Measurements from ENCODE around the gene OR8I2.
"Not testable (repeated sequence)": the region's sequence is repeated elsewhere in the genome, so short reads cannot be mapped to it uniquely, and the experiment has no call there.

The OR8I2 gene

DNA sequence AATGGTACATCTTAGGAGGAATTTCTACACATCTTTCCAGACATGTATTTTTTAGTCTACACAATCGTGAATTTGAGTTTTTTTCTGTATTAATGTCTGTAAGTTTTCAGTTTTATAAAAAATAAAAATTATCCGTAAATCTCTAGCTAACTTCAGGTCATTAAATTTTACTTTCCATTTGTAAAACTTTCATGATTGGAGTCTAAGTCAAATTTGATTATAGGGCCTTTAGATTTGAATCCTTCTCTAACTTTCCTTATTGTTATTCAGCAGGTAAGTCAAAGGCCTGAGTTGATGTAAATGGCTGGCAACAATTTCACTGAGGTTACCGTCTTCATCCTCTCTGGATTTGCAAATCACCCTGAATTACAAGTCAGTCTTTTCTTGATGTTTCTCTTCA is at the start of gene OR8I2:
Gene OR8I2, plus strand, starts transcription at position 301 of the 400 bp plus-strand sequence. Its CDS starts 0 bp downstream, at position 301.
- no peak for DNase-seq

DNA sequence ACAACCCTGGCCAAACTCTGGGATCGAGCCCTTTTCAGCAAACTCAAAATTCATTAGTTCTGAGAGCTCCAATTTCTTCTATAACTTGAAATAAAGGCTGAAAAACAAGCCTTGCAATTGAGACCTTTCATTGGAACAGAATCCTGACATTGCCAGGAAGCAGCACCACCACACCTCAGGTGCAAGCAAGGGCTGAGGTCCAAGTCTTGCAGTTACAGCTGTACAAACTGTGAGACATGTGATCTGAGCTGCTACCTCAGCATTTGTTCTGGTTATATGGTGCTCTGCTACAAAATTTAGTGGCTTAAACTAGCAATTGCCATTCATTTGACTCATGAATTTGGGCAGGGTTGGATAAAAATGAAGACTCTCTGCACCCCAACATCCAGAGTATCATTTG is 47.6 kb upstream of the OR8I2 start:
- DNase-seq = no peak

DNA sequence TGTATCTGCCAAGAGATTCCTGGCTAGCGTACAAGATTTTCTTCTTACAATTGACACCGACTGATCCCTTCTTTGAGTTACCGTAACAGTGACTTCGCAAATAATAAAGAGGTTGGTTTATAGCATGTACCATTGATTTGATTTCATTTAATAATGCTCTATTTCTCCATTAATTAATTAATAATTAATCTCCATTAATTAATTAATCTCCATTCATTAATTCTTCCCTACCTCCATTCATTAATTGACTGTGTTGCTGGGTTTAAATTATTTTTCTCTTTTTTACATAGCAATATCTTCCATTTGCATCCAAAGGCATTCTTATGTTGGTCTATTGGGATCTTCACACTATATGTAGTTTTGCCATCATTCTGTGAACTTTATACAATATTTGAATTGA is 44.6 kb upstream of the OR8I2 start:
- DNase-seq = no peak

DNA sequence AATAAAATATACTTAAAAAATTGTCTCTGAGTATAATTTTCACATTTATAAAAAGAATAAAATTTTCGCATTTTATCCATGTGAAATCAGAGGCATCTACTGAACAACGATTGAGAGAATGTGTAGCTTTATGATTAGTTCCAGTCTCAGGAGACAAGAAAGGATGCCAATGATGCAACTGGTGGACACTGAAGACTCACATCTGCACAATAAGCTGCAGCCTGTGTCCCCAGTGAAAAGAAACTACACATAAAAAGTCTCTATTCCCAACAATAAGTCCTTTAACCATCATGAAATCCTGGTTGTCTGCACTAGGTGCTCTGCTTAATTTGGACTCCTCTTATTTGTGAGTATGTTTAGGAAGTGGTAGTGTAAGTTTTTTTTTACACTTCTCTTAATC is 43.6 kb upstream of the OR8I2 start:
- no peak for DNase-seq

DNA sequence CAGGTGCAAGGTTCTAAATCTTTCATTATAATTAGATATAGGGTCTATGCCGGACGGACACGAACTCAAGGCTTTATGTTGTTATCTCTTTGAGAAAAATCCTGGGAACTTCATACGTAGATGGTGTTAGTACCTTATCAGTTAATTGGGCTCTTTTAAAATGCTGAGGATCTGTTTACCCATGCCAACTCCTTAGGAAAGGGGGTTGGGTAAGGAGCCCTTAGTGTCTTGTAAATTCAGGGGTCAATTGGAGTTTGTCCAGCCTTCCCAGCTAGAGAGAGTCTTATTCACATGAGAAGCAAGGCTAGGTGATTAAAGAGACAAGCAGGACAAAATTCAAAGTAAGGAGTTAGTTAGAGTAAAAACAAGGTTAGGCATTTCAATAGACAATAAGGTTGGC is 36.7 kb upstream of the OR8I2 start:
- not testable (repeated sequence) for DNase-seq

DNA sequence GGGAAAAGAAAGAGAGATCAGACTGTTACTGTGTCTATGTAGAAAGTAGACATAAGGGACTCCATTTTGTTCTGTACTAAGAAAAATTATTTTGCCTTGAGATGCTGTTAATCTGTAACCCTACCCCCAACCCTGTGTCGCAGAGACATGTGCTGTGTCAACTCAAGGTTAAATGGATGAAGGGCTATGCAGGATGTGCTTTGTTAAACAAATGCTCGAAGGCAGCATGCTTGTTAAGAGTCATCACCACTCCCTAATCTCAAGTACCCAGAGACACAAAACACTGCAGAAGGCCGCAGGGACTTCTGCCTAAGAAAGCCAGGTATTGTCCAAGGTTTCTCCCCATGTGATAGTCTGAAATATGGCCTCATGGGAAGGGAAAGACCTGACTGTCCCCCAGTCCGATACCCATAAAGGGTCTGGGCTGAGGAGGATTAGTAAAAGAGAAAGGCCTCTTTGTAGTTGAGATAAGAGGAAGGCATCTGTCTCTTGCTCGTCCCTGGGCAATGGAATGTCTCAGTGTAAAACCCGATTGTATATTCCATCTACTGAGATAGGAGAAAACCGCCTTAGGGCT is 35.4 kb upstream of the OR8I2 start:
- DNase-seq = not testable (repeated sequence)

DNA sequence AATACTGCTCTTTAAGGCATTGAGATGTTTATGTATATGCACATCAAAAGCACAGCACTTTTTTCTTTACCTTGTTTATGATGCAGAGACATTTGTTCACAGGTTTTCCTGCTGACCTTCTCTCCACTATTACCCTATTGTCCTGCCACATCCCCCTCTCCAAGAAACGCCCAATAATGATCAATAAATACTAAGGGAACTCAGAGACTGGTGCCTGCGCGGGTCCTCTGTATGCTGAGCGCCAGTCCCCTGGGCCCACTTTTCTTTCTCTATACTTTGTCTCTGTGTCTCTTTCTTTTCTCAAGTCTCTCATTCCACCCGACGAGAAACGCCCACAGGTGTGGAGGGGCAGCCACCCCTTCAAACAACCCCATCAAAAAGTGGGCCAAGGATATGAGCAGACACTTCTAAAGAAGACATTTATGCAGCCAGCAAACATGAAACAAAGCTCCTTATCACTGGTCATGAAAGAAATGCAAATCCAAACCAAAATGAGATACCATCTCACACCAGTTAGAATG is 34.8 kb upstream of the OR8I2 start:
- DNase-seq = not testable (repeated sequence)

DNA sequence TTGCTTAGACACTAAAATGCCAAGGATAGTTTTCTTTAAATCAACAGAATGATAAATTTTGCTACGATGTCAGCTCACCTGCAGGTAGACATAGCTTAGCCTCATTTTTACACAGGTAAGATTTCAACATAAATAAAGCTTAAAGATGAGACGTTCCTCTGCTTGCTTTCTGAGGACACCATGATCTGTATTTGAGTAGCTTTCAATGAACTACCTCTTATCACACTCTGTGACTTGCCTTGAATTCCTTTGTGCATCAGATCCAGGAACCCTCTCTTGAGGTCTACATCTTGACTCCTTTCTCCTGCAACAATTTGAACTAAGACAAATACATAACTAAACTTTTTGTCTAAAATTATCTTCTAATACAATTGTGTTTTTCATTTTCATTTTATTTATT is 26.1 kb upstream of the OR8I2 start:
- no peak for DNase-seq

DNA sequence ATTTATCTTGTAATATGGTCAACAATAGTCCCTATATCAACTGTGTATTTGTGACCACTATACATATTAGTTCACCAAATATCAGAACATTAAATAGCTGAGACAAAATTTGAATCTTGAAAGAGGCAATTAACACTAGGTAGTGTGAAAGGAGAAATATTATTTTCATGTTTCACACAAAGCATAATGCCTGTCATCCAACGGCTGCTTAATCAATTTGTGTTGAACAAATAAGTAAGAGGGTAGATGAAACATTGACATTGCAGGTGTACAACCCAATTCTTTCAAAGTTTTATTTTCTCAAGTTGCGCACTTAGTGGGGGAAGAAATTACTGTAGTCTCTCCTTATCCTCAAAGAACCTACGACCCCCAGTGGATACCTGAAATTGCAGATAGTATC is 3.4 kb upstream of the OR8I2 start:
- DNase-seq = no peak

DNA sequence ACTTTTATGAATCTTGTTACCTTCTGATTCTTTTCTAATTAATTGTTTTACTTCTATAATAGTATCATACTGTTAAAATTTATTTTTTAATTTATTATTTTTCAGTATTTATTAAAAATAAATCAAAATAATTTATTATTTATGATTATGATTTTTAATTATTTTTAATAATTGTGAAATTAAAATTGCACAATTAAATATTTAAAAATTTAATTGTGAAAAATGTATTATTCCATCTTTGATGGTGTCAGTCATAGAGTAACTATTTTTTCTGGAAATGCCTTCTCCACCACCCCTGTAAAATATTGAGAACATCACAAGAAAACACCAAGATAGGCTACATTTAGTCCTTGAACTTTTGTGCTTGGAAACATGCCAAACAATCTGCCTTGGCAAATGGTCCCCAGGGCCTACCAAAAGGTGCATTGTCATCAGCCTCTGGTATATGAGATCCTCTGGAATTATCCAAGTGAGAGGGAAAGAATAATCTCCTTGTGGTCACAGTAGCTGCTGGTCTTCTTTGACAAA is 10.2 kb downstream of the OR8I2 start, which contains the start of gene OR8H2:
Gene OR8H2, plus strand, starts transcription at position 478 of the 528 bp plus-strand sequence. CDS start 1,356 bp downstream, outside the sequence.
- DNase-seq = peak; percentile 36

DNA sequence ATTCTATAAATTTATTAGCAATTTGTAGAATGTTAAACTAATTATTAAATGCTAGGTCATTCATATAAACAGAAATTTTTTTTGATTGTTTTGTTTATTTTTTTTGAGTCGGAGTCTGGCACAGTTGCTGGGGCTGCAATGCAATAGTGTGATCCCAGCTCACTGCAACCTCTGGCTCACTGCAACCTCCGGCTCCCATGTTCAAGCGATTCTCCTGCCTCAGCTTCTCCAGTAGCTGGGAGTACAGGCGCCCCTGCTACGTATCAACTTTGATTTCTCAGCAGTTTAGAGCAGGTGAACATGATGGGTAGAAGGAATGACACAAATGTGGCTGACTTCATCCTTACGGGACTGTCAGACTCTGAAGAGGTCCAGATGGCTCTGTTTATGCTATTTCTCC is 29.0 kb downstream of the OR8I2 start, which contains the start of gene OR8H3:
Gene OR8H3, plus strand, starts transcription at position 301 of the 400 bp plus-strand sequence. Its CDS starts 0 bp downstream, at position 301.
- DNase-seq = peak; percentile 0

DNA sequence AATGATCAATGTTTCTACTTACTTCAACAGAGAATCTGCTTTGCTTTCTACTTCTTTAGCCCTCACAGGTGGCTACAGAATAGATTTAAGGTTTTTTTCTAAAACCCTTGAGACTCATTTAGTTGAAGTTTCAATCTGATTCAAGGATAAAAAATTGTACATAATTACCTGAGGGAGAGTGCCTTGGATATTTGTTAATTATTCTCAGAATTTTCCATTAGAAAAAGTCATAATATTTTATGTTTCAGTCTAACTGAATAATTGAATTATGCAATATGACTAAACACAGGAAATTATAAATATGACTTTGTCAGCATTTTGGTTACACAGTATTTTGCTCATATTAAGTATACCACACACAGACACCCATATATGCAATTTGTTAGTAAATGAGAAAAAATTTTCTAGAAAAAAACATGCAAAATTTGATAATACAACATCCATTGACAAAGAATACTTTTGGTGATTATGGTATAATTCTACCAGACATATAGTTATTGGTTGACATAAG is 47.1 kb downstream of the OR8I2 start, which contains the start of gene OR8J3:
Gene OR8J3, minus strand, starts transcription at position 51 of the 511 bp plus-strand sequence. CDS start 2,483 bp downstream, outside the sequence.
- no peak for DNase-seq

DNA sequence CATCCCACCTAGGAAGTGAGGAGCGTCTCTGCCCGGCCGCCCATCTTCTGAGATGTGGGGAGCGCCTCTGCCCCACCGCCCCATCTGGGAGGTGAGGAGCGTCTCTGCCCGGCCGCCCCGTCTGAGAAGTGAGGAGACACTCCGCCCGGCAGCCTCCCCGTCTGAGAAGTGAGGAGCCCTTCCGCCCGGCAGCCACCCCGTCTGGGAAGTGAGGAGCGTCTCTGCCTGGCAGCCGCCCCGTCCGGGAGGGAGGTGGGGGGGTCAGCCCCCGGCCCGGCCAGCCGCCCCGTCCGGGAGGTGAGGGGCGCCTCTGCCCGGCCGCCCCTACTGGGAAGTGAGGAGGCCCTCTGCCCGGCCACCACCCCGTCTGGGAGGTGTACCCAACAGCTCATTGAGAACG is 50.6 kb downstream of the OR8I2 start:
- not testable (repeated sequence) for DNase-seq

Measured in NCI-H82 (cell line).